GM12891 (cell line): ENCODE measurements around the gene GTF3C2.

ENCODE experiments used
- PAX5 ChIP-seq: IDR thresholded peaks from 2 replicates; pipeline ENCODE4 v1.6.1; 2011; ENCODE audit warnings: low read length, moderate library complexity, mild to moderate bottlenecking; ENCODE audit not compliant: insufficient read depth, severe bottlenecking
- POLR2A ChIP-seq: IDR thresholded peaks from 2 replicates; pipeline ENCODE4 v1.6.1; 2011; ENCODE audit warnings: low read depth, low read length, control low read depth
- POLR2AphosphoS5 ChIP-seq: IDR thresholded peaks from 2 replicates; pipeline ENCODE4 v1.6.1; 2011; ENCODE audit warnings: low read depth, low read length, control low read depth
- SPI1 ChIP-seq: IDR thresholded peaks from 2 replicates; pipeline ENCODE4 v1.6.1; 2011; ENCODE audit warnings: low read depth, low read length, control low read depth
- TAF1 ChIP-seq: IDR thresholded peaks from 2 replicates; pipeline ENCODE4 v1.6.1; 2011; ENCODE audit warnings: low read depth, low read length, control low read depth

- TF ChIP-seq POLR2A (peak; percentile 94), TAF1 (peak; percentile 96), POLR2AphosphoS5 (peak; percentile 91), PAX5 (peak; percentile 85), SPI1 (no peak)
These were observed 13.7 kb upstream of the GTF3C2 start, which contains the start of the genes EIF2B4 and SNX17 for GRCh38 chr2:27370026-27370815.
